Muscle layer of duodenum (tissue), 2 donors: ENCODE measurements around the gene MRPL41.
"Not testable (repeated sequence)": the region's sequence is repeated elsewhere in the genome, so short reads cannot be mapped to it uniquely, and the experiment has no call there.

Experiments
- H3K27ac ChIP-seq: one replicate; pipeline ENCODE4 v1.7.0; 2013; ENCODE audit warnings: mild to moderate bottlenecking, low read length
- H3K27me3 ChIP-seq: one replicate; pipeline ENCODE4 v1.7.0; 2013; ENCODE audit warnings: low read depth, mild to moderate bottlenecking, control low read depth, low read length
- H3K36me3 ChIP-seq, 2 donors: one replicate each; pipeline ENCODE4 v1.7.0; 2013; ENCODE audit warnings: low read length in 2 of 2, control low read depth in 1 of 2, mild to moderate bottlenecking in 1 of 2; ENCODE audit not compliant: insufficient read depth in 2 of 2, control insufficient read depth in 1 of 2
- H3K4me1 ChIP-seq, 2 donors: one replicate each; pipeline ENCODE4 v1.7.0; 2013; ENCODE audit warnings: low read length in 2 of 2, mild to moderate bottlenecking in 2 of 2, control low read depth in 1 of 2, moderate library complexity in 1 of 2; ENCODE audit not compliant: insufficient read depth in 2 of 2, control insufficient read depth in 1 of 2
- H3K4me3 ChIP-seq, 2 donors: one replicate each; pipeline ENCODE4 v1.7.0; 2013; ENCODE audit warnings: low read length in 2 of 2, low read depth in 1 of 2, mild to moderate bottlenecking in 1 of 2
- H3K9me3 ChIP-seq, 2 donors: one replicate each; pipeline ENCODE4 v1.7.0; 2013; ENCODE audit warnings: low read length in 2 of 2, control low read depth in 1 of 2, mild to moderate bottlenecking in 1 of 2; ENCODE audit not compliant: control insufficient read depth in 1 of 2
- donor health status: healthy.

Gene MRPL41

DNA sequence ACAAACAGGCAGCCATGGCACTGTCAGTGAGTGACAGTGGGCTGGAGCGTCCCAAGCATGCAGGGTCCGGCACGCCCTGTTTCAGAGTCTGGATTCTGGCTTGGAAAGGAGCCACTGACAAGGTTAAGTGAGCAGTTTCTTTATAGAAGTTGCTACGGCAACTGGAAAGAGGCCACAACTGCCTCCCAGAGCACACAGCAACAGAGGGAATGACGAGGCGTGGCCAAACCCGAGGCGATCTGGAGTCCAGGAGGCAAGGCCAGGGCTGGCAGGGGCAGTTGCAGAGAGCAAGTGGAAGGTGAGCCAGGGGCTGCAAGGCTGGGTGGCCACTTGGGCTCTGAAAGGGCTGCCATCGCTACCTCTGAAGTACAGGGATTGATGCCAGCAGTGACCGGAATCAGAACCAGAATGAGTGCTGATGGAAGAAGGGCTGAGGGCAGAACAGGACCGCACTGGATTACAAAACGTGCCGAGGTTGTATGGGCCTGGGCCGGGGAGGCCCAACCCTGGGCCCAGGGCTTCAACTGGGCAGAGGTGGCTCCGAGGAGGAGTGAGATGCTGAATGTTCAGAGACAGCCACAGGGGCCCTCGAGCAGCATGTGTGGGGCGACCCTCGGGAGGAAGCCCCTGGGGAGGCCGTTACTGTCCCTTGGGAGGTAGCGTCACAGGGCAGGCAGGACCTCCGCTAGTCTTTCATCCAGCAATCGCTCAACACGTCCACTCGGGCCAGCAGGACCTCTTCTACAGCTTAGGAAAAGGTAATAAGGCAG is 4.6 kb downstream of the MRPL41 start:
- Histone ChIP-seq H3K4me1 (peaks cover 0 to 20% of the 10 kb centered on the region in 2 donors), H3K36me3 (peaks cover 22 to 34% of the 10 kb centered on the region in 2 donors), H3K27me3 (no peaks in the 10 kb centered on the region), H3K4me3 (no peak overlapping the region), H3K9me3 (no peaks in the 10 kb centered on the region), H3K27ac (no peak overlapping the region)

DNA sequence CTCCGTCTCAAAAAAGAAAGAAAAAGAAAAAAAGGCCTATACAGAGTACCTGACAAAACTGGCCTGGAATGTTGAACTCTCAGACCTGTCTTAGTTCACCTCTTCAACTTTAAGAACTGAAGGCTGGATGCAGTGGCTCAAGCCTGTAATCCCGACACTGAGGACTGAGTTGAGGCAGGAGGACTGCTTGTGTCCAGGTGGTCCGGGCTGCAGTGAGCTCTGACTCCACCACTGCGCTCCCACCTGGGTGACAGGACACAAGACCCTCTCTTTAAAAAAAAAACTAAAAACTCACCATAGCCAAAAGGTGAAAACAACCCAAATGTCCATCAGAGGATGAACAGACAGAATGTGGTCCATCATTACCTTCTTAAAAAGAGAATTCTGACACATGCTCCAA is 6.4 kb downstream of the MRPL41 start:
- peaks cover 25 to 45% of the 10 kb centered on the region in 2 donors for H3K36me3 ChIP-seq
- H3K4me1 ChIP-seq, result peaks cover 0 to 15% of the 10 kb centered on the region in 2 donors
- no peaks in the 10 kb centered on the region for H3K9me3 ChIP-seq
- no peaks in the 10 kb centered on the region for H3K27me3 ChIP-seq
- no peak overlapping the region for H3K4me3 ChIP-seq
- H3K27ac ChIP-seq, result no peak overlapping the region

DNA sequence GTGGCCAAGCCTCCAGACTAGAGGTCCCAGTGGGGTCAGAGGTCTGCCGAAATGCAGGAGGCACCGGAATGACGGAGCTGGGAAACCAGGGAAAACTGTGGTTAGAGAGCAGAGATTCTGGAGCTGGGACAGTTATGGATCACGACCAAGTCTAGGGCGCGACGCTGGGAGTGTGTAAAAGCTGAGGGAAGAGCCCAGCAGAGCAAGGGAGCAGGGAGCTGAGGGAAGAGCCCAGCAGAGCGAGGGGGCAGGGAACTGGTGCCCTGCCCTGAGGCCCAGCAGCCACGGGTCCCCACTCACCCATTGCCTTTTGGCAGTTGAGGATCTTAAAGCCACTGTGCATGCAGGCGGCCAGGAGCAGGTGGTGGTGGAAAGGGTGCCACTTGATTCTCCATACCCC is 12.5 kb downstream of the MRPL41 start:
- no peaks in the 10 kb centered on the region for H3K27me3 ChIP-seq
- H3K4me1 ChIP-seq, result no peaks in the 10 kb centered on the region
- no peak overlapping the region for H3K4me3 ChIP-seq
- no peak overlapping the region for H3K27ac ChIP-seq
- H3K36me3 ChIP-seq, result peaks cover 22 to 37% of the 10 kb centered on the region in 2 donors
- H3K9me3 ChIP-seq, result no peaks in the 10 kb centered on the region

DNA sequence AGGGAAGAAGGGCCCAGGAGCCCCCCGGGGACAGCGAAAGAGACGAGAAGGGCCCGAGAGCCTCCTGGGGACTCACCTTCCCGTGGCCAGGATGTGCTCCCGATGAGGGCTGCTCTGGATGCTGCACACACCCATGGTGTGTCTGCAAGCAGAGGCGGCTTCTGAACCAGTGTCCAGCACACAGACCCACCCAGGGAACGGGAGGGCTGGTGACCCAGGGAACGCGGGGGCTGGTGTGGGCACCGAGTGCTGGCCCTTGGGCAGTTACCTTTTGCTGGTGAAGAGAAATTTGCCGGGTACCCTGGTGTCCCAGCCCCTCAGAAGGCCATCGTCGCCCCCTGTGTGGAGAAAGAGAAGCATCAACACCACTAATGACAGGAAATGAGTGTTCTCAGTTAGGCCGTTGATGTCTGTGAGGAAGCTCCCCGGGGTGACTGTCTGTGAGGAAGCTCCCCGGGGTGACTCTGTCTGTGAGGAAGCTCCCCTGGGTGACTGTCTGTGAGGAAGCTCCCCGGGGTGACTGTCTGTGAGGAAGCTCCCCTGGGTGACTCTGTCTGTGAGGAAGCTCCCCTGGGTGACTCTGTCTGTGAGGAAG is 13.2 kb downstream of the MRPL41 start:
- Histone ChIP-seq H3K36me3 (peaks cover 20 to 35% of the 10 kb centered on the region in 2 donors), H3K4me1 (no peaks in the 10 kb centered on the region), H3K27ac (no peak overlapping the region)

DNA sequence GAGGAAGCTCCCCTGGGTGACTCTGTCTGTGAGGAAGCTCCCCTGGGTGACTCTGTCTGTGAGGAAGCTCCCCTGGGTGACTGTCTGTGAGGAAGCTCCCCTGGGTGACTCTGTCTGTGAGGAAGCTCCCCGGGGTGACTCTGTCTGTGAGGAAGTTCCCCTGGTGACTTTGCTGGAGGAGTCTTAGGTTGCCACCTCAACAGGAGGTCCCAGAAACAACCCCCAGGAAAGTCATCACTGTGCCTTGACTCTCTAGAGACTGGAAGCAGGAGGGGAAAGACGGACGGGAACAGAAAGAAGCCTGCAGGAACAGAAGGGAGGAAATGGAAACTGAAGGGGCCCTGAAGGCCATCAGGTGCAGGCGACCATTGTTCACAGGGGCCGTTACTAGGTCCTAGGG is 16.8 kb downstream of the MRPL41 start:
- H3K27ac ChIP-seq, H3K27me3 ChIP-seq, H3K4me3 ChIP-seq, H3K4me1 ChIP-seq, H3K9me3 ChIP-seq: not testable (repeated sequence)
- peaks cover 24 to 33% of the 10 kb centered on the region in 2 donors for H3K36me3 ChIP-seq

More for the DNA sequence above, 13.2 kb downstream of the MRPL41 start:
- Histone ChIP-seq H3K27me3 (no peaks in the 10 kb centered on the region), H3K4me3 (no peak overlapping the region), H3K9me3 (no peaks in the 10 kb centered on the region)

DNA sequence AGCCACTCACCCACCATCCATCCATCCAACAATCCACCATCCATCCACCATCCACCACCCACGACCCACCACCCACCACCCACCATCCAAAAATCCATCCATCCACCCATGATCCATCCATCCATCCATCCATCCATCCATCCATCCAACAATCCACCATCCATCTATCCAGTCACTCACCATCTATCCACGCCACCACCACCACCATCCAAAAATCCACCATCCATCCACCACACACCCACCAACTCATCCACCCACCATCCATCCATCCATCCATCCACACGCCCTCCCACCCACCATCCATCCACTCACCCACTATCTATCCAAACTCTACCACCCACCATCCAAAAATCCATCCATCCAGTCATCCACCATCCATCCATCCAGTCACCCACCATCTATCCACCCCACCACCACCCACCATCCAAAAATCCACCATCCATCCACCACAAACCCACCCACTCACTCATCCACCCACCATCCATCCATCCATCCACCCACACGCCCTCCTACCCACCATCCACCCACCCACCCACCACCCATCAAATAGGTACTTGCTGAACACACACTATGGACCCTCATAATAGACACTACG is 18.0 kb downstream of the MRPL41 start:
- Histone ChIP-seq H3K36me3 (peaks cover 18 to 31% of the 10 kb centered on the region in 2 donors), H3K4me1 (no peaks in the 10 kb centered on the region), H3K9me3 (no peaks in the 10 kb centered on the region), H3K27me3 (no peaks in the 10 kb centered on the region), H3K4me3 (no peak overlapping the region), H3K27ac (no peak overlapping the region)

DNA sequence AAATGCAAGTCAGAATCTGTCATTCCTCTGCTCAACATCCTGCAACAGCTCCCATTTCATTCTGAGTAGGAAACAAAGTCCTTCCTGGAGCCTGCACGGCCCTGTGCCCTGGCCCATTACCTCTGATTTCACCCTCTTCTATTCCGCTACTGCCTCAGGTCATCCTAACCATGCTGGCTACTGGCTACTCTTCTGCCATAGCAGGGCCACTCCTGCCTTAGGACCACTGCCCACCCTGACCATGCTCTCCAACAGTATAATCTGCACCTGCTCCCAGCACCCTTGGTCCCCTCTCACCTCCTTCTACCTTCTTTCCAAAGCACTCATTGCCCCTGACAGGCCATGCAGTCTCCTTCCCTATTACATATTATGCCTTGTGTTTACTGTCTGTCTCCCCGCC is 18.9 kb downstream of the MRPL41 start:
- H3K4me3 ChIP-seq, result no peak overlapping the region
- H3K9me3 ChIP-seq, result no peaks in the 10 kb centered on the region
- H3K36me3 ChIP-seq, result peaks cover 27 to 37% of the 10 kb centered on the region in 2 donors

DNA sequence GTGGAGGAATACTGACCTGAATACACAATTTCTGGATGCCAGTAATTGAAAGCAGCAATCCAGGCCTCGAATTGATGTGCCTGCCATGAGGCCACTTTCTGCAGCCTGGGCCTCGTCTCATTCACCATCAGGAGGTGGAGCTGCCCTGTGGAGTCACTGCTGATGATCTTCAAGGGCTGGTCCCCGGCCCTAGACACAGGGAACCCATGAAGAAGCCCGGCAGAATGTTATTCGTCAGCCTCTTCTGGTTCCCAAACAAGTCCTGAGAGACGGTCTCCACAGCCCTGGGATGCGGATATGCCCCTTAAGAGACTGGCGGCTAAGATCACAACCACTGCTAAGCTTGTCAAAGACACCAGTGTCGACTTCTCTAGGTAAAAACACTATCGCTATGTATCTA is 22.5 kb downstream of the MRPL41 start:
- peaks cover 29 to 48% of the 10 kb centered on the region in 2 donors for H3K36me3 ChIP-seq
- H3K27me3 ChIP-seq, result no peaks in the 10 kb centered on the region
- no peak overlapping the region for H3K4me3 ChIP-seq
- H3K4me1 ChIP-seq, result peaks cover 4 to 25% of the 10 kb centered on the region in 2 donors
- no peak overlapping the region for H3K27ac ChIP-seq
- no peaks in the 10 kb centered on the region for H3K9me3 ChIP-seq

More for the DNA sequence above, 18.9 kb downstream of the MRPL41 start:
- no peaks in the 10 kb centered on the region for H3K27me3 ChIP-seq
- no peaks in the 10 kb centered on the region for H3K4me1 ChIP-seq
- no peak overlapping the region for H3K27ac ChIP-seq

DNA sequence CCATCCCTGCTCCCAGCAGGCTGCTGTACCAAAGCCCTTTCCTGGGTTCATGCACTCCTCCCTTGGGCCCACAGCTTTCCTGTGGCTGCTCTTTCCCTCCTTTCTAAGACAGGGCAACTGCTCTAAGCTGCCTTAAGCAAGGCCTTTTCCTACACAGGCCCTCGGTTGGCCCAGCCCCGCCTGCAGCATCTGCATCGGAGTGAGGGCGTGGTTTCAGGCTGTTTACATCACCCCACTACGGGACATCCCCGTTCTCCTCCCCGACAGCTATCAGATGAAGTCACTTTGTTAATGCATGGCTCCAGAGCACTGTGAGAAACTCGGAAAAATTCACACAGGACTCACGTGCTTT is 23.7 kb downstream of the MRPL41 start:
- peaks cover 4 to 25% of the 10 kb centered on the region in 2 donors for H3K4me1 ChIP-seq
- no peak overlapping the region for H3K27ac ChIP-seq
- no peaks in the 10 kb centered on the region for H3K9me3 ChIP-seq
- peaks cover 29 to 48% of the 10 kb centered on the region in 2 donors for H3K36me3 ChIP-seq
- no peaks in the 10 kb centered on the region for H3K27me3 ChIP-seq
- H3K4me3 ChIP-seq, result no peak overlapping the region

DNA sequence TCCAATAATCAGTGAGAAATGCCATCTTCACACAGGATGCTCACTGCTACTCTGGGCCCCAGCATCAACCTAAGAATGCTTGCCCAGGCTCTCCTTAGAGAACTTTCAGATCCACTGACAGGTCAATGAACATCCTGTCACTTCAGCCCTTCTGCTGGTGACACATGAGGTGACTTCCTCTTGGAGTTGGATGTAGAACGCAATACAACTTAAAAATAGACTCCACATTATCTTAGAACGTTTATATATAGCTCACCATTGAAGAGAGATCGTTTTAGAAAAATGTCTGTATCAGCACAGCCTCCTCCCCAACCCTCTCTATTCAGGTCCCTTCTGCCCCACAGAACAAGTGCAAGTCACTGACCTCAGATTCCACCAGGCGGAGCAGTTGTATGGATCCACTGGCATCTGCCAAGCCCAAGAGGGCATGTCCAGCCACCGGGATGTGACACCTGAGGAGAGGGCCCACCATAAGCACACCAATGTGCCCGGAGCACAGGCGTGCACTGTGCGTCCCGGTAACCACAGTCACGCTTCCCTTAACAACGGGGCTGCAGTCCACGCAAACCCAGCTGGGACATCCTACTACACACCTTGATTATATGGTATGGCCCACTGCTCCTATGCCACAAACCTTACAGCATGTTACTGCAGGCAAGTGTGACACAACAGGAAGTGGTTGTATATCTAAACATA is 24.2 kb downstream of the MRPL41 start:
- Histone ChIP-seq H3K27me3 (no peaks in the 10 kb centered on the region), H3K4me3 (no peak overlapping the region), H3K36me3 (peaks cover 29 to 44% of the 10 kb centered on the region in 2 donors), H3K9me3 (no peaks in the 10 kb centered on the region), H3K27ac (no peak overlapping the region), H3K4me1 (peaks cover 4 to 25% of the 10 kb centered on the region in 2 donors)
